ENCODE data around the gene MS4A6A.
"Not testable (repeated sequence)": the region's sequence is repeated elsewhere in the genome, so short reads cannot be mapped to it uniquely, and the experiment has no call there.

Gene MS4A6A

DNA sequence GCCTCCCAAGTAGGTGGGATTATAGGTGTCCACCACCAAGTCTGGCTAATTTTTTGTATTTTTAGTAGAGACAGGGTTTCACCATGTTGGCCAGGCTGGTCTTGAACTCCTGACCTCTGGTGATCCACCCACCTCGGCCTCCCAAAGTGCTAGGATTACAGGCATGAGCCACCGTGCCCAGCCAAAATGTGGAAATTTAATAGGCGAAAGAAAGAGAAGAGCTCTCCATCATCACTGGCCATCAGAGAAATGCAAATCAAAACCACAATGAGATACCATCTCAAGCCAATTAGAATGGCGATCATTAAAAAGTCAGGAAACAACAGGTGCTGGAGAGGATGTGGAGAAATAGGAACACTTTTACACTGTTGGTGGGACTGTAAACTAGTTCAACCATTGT, 54.0 kb downstream of the MS4A6A start:
- not testable (repeated sequence) for H3K4me3 ChIP-seq (ENCODE audit: low read length); H3K27me3 ChIP-seq (replicated peaks; ENCODE audit: control insufficient read depth, insufficient read depth, low read length); H3K4me1 ChIP-seq (ENCODE audit: control insufficient read depth, insufficient read depth, low read length); H3K9me3 ChIP-seq (ENCODE audit: control insufficient read depth, low read length); H3K36me3 ChIP-seq (ENCODE audit: control insufficient read depth, insufficient read depth, low read length, severe bottlenecking); DNase-seq (ENCODE audit: low read depth); H3K9ac ChIP-seq (ENCODE audit: low read length)

DNA sequence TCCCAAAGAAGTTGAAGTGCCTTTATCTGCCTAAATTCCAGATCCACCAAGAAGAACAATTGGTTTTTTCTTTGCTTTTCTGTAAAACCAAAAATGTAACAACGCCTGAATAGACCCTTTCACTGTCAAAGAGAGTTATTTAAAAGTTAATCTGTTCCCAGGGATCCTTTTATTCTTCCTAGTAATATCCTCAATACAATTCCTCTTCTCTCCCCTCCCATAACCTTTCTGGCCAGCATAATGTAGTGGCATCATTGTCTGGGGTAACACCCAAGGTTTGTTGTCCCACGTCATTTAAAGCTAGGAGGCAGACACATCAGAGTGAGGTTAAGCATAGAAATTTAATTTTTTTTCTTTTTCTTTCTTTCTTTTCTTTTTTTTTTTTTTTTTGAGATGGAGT, 54.5 kb downstream of the MS4A6A start:
- DNase-seq (ENCODE audit: low read depth): no peak
- Histone ChIP-seq H3K27me3 (replicated peaks; ENCODE audit: control insufficient read depth, insufficient read depth, low read length) (no peaks in the 10 kb centered on the region), H3K9ac (ENCODE audit: low read length) (no peak overlapping the region), H3K9me3 (ENCODE audit: control insufficient read depth, low read length) (no peaks in the 10 kb centered on the region), H3K36me3 (ENCODE audit: control insufficient read depth, insufficient read depth, low read length, severe bottlenecking) (no peaks in the 10 kb centered on the region), H3K4me3 (ENCODE audit: low read length) (no peak overlapping the region), H3K4me1 (ENCODE audit: control insufficient read depth, insufficient read depth, low read length) (no peaks in the 10 kb centered on the region)

DNA sequence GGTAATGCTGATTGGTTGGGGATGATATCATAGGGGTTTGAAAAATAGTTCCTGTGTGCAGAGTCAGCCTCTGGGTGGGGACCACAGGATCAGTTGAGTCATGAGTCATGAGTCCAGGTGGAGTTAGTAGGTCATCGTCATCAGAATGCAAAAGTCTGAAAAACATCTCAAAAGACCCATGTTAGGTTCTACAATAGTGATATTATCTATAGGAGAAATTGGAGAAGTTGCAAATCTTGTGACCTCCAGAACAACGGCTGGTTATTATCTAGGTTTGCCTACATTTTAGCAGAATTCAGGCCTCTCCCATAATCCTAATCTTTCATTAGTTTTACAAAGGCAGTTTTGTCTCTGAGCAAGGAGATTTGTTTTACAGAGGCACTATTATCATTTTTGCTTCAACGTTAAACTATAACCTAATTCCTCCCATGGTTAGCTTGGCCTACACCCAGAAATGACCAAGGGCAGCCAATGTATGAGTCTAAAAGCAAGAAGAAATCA, 55.5 kb downstream of the MS4A6A start:
- no peak for DNase-seq (ENCODE audit: low read depth)
- H3K36me3 ChIP-seq (ENCODE audit: control insufficient read depth, insufficient read depth, low read length, severe bottlenecking): no peaks in the 10 kb centered on the region
- no peak overlapping the region for H3K4me3 ChIP-seq (ENCODE audit: low read length)
- H3K4me1 ChIP-seq (ENCODE audit: control insufficient read depth, insufficient read depth, low read length): no peaks in the 10 kb centered on the region
- no peak overlapping the region for H3K9ac ChIP-seq (ENCODE audit: low read length)
- no peaks in the 10 kb centered on the region for H3K9me3 ChIP-seq (ENCODE audit: control insufficient read depth, low read length)
- no peaks in the 10 kb centered on the region for H3K27me3 ChIP-seq (replicated peaks; ENCODE audit: control insufficient read depth, insufficient read depth, low read length)

DNA sequence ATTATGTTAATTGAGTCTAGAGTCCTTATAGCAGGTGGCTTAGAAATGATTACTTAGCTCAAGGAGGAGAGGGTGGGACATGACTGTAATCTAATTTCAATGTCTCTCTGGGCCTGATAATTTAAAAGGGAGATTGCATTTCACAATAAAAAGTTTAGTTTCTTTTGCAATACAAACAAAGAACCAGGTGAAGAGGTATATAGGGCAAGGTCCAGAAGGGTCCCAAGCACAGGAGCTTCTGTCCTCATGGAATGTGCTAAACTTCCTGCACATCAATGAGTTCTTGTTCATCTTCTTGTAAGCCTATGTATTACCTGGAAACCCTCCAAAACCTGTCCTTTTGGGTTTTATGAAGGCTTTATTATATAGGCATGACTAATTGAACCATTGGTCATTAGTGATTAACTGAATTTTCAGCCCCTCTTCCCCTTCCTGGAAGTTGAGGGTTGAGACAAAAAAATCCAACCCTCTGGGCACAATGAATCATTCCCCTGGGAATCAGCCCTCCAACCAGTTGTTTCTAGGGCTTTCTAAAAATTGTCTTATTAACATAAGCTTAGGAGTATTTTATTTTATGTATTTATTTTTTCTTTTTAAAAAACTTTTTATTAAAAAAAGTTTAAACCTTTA, 56.8 kb downstream of the MS4A6A start:
- no peaks in the 10 kb centered on the region for H3K9me3 ChIP-seq (ENCODE audit: control insufficient read depth, low read length)

DNA sequence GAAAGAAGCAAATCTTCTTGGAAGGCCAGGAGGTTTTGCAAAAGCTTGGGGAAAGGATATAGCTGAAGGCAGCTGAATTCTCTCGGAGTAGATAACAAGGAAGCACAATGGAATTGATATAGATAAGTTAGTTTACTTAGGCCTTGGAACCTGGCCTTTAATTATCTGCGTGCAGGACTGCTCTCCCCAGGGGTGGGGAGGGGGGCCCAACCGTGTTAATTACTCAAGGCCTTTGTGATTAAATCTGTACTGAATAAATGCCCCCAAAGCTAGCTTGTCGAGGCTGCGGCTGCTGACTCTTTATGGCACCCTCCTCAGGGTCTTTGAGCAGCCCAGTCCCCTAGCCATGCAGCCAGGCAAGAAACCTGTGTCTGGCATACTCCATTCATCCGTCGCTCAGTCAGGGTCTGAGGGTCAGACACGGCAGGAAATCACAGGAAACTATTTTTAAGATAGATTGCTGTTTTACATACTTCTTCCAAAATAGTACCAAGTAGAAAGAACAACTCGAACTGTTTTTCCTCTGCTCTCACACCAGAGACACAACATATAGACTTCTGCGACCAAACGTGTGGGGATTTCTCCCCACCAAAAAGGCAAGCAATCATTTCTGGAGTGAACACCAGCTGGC, 58.0 kb downstream of the MS4A6A start:
- H3K9me3 ChIP-seq (ENCODE audit: control insufficient read depth, low read length): no peaks in the 10 kb centered on the region
- DNase-seq (ENCODE audit: low read depth): no peak
- H3K9ac ChIP-seq (ENCODE audit: low read length): no peak overlapping the region
- H3K4me1 ChIP-seq (ENCODE audit: control insufficient read depth, insufficient read depth, low read length): no peaks in the 10 kb centered on the region
- H3K27me3 ChIP-seq (replicated peaks; ENCODE audit: control insufficient read depth, insufficient read depth, low read length): no peaks in the 10 kb centered on the region
- H3K4me3 ChIP-seq (ENCODE audit: low read length): no peak overlapping the region
- no peaks in the 10 kb centered on the region for H3K36me3 ChIP-seq (ENCODE audit: control insufficient read depth, insufficient read depth, low read length, severe bottlenecking)

More for the DNA sequence above, 56.8 kb downstream of the MS4A6A start:
- no peak overlapping the region for H3K4me3 ChIP-seq (ENCODE audit: low read length)
- H3K4me1 ChIP-seq (ENCODE audit: control insufficient read depth, insufficient read depth, low read length): no peaks in the 10 kb centered on the region
- H3K36me3 ChIP-seq (ENCODE audit: control insufficient read depth, insufficient read depth, low read length, severe bottlenecking): no peaks in the 10 kb centered on the region
- no peak for DNase-seq (ENCODE audit: low read depth)
- no peaks in the 10 kb centered on the region for H3K27me3 ChIP-seq (replicated peaks; ENCODE audit: control insufficient read depth, insufficient read depth, low read length)
- H3K9ac ChIP-seq (ENCODE audit: low read length): no peak overlapping the region
